ENCODE results near the gene BCL3.

The BCL3 gene

DNA sequence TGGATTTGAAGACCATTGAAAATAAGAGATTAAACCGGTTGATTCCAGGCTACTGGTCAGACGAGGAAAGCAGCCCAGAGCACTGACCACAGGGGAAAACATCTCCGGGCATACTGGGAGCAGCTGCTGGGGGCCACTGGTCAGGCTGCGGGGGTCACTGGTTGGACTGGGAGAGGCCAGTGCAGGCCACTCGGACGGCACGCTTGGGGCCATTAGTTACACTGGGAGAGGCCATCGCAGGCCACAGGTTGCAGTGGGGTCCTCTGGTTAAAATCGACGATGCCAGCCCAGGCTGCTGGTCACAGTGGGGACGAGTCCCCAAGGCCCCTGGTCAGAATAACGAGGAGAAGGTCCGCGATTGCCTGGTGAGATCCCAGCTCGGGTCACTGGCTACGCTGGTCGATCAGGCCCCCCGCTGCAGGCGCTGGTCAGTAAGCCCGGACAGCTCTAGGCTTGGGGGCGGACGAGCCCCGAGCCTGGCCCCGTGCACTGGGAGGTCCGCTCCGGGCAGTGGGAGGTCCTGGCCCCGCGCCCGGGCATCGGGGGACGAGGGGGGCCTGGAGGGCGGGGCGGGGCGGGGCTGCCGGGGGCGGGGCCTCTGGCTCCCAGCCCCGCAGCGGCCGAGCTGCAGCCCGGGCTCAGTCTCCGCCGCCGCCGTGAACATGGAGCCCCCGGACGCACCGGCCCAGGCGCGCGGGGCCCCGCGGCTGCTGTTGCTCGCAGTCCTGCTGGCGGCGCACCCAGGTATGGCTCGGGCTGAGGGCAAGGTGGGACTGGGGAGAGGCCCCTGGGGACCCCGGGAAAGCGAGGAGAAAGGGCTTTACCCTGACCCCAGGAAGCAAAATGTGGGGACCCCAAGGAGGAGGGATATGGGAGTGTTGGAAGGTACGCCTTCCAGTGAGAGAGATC, 60.2 kb downstream of the BCL3 start, which contains the start of gene BCAM:
TSS of gene BCAM (plus strand) at position 641 of the 909 bp plus-strand sequence. CDS start at position 663, 22 bp downstream.
- Histone ChIP-seq H3K27me3 (ENCODE audit: insufficient read depth, low read length) (0 out of 2 replicates have a peak, but pooled peaks cover 6% of the 10 kb centered on the region), H3K9me3 (ENCODE audit: low read length) (no peaks in the 10 kb centered on the region), H3K4me2 (ENCODE audit: low read length) (peak within 1 kb of the TSS; percentile 17; the same call in 1 of the 2 replicates), H3K79me2 (ENCODE audit: insufficient read depth, low read length) (no peaks in the 10 kb centered on the region), H3F3A (ENCODE audit: insufficient read depth, low read length) (no peaks in the 10 kb centered on the region), H3K9ac (ENCODE audit: low read length) (no peak within 1 kb of the TSS), H4K20me1 (ENCODE audit: insufficient read depth, low read length) (no peaks in the 10 kb centered on the region), H3K4me3 (ENCODE audit: low read depth, low read length, poor library complexity, severe bottlenecking) (no peak within 1 kb of the TSS), H3K36me3 (ENCODE audit: insufficient read depth, low read length) (no peaks in the 10 kb centered on the region), H3K9me2 (ENCODE audit: low read depth, low read length) (no peaks in the 10 kb centered on the region), H3K27ac (ENCODE audit: low read depth, low read length, poor library complexity, severe bottlenecking) (no peak within 1 kb of the TSS), H3K4me1 (ENCODE audit: insufficient read depth, low read length, severe bottlenecking) (peaks cover 3% of the 10 kb centered on the region), H2AFZ (ENCODE audit: low read length) (no peak within 1 kb of the TSS)
- TF ChIP-seq, protein P1, sequence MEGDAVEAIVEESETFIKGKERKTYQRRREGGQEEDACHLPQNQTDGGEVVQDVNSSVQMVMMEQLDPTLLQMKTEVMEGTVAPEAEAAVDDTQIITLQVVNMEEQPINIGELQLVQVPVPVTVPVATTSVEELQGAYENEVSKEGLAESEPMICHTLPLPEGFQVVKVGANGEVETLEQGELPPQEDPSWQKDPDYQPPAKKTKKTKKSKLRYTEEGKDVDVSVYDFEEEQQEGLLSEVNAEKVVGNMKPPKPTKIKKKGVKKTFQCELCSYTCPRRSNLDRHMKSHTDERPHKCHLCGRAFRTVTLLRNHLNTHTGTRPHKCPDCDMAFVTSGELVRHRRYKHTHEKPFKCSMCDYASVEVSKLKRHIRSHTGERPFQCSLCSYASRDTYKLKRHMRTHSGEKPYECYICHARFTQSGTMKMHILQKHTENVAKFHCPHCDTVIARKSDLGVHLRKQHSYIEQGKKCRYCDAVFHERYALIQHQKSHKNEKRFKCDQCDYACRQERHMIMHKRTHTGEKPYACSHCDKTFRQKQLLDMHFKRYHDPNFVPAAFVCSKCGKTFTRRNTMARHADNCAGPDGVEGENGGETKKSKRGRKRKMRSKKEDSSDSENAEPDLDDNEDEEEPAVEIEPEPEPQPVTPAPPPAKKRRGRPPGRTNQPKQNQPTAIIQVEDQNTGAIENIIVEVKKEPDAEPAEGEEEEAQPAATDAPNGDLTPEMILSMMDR (IDR thresholded peaks at IDR 0.05; ENCODE audit: low read length): no peak
- no peak for TF ChIP-seq EZH2 (IDR thresholded peaks at IDR 0.05; ENCODE audit: borderline replicate concordance, low read length)
